Measurements from ENCODE around the gene SLC9C2.
"Not testable (repeated sequence)": the region's sequence is repeated elsewhere in the genome, so short reads cannot be mapped to it uniquely, and the experiment has no call there.

- TF ChIP-seq, protein P1, sequence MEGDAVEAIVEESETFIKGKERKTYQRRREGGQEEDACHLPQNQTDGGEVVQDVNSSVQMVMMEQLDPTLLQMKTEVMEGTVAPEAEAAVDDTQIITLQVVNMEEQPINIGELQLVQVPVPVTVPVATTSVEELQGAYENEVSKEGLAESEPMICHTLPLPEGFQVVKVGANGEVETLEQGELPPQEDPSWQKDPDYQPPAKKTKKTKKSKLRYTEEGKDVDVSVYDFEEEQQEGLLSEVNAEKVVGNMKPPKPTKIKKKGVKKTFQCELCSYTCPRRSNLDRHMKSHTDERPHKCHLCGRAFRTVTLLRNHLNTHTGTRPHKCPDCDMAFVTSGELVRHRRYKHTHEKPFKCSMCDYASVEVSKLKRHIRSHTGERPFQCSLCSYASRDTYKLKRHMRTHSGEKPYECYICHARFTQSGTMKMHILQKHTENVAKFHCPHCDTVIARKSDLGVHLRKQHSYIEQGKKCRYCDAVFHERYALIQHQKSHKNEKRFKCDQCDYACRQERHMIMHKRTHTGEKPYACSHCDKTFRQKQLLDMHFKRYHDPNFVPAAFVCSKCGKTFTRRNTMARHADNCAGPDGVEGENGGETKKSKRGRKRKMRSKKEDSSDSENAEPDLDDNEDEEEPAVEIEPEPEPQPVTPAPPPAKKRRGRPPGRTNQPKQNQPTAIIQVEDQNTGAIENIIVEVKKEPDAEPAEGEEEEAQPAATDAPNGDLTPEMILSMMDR (IDR thresholded peaks at IDR 0.05), result not testable (repeated sequence)
- not testable (repeated sequence) for TF ChIP-seq POLR2A, EP300, POLR2AphosphoS5 (IDR thresholded peaks at IDR 0.05)
Measured at GRCh38 chr1:173493125-173493524, 109.7 kb downstream of the SLC9C2 start.
